HepG2 (cell line): Measurements from ENCODE around the gene BCL2L11. TPM values are rescaled to one million over a fixed set of nuclear protein-coding genes. Genes with fewer than 3 reads are reported as not detected.

Experiments
- ATAC-seq: fragments of 200-7000 bp; cut with Tn5 transposase; 3 replicates; pipeline ENCODE4 v1.9.1; 2020; ENCODE audit warnings: mild to moderate bottlenecking, moderate library complexity
- BruUV-seq: library from RNA; stranded (reverse); fragments of 400-500 nt; replicated peaks from 2 replicates; lab custom pipeline; 2021; lab: Mats Ljungman, UMichigan
- CTCF ChIA-PET: fragments of 300-600 bp; formaldehyde crosslinking; extraction: SDS; loops from one replicate; lab custom pipeline; 2021; ENCODE audit warnings: low total read pairs, inconsistent platforms, low intra/inter-chr PET ratio; lab: Yijun Ruan, JAX
- POLR2A ChIA-PET: fragments of 350-600 bp; sonication (Branson Sonifier 250); formaldehyde crosslinking; loops from one replicate; lab custom pipeline; 2020; ENCODE audit warnings: antibody characterized with exemption, inconsistent platforms; lab: Yijun Ruan, JAX
- DNase-seq: peaks from one replicate; pipeline ENCODE4 v3.0.0-alpha.2; 2015; ENCODE audit warnings: low spot score
- FAIRE-seq: peaks from 3 replicates; lab custom pipeline; 2011; peaks lifted over from hg19 to GRCh38; lab: Jason Lieb, UNC
- H2AFZ ChIP-seq: one replicate; pipeline ENCODE4 v1.6.1; 2011; ENCODE audit warnings: low read length, inconsistent platforms
- H3K27ac ChIP-seq: fragments of 300-600 bp; 3 replicates; pipeline ENCODE4 v1.8.0; 2011; ENCODE audit warnings: mixed run types, mild to moderate bottlenecking, mixed read lengths, low read length, inconsistent platforms; ENCODE audit not compliant: insufficient read depth; ENCODE audit errors: extremely low read length
- H3K27me3 ChIP-seq, 2 experiments: fragments of 200-600 bp in 1 of 2; 2 replicates in 1 of 2; 3 replicates in 1 of 2; pipeline versions ENCODE4 v1.6.0 to v1.8.0; 2011; ENCODE audit warnings: low read length in 2 of 2, mild to moderate bottlenecking in 2 of 2, moderate library complexity in 2 of 2, inconsistent platforms in 1 of 2; ENCODE audit not compliant: insufficient read depth in 2 of 2, control insufficient read depth in 1 of 2
- H3K36me3 ChIP-seq, 2 experiments: fragments of 200-600 bp in 1 of 2; replicated peaks in 1 of 2; 2 replicates in 1 of 2; 3 replicates in 1 of 2; pipeline versions ENCODE4 v1.5.1 to v1.8.0; 2011; ENCODE audit warnings: low read length in 2 of 2, inconsistent platforms in 1 of 2; ENCODE audit not compliant: insufficient read depth in 2 of 2, control insufficient read depth in 1 of 2
- H3K4me1 ChIP-seq: 2 replicates; pipeline ENCODE4 v1.5.1; 2012; ENCODE audit warnings: low read length, inconsistent platforms; ENCODE audit not compliant: insufficient read depth
- H3K4me2 ChIP-seq: 2 replicates; pipeline ENCODE4 v1.6.0; 2011; ENCODE audit warnings: low read depth, low read length, inconsistent platforms
- H3K4me3 ChIP-seq, 3 experiments: fragments of 200-600 bp in 1 of 3; sonication (generic), shearing (Covaris generic) in 1 of 3; replicated peaks in 1 of 3; 2 replicates each; pipeline ENCODE4 v1.5.1; 2011 to 2016; ENCODE audit warnings: low read length in 3 of 3, inconsistent platforms in 2 of 3, low read depth in 2 of 3, mild to moderate bottlenecking in 2 of 3, control low read depth in 1 of 3, mixed read lengths in 1 of 3; ENCODE audit not compliant: insufficient read depth in 1 of 3
- H3K79me2 ChIP-seq: one replicate; pipeline ENCODE4 v1.6.1; 2011; ENCODE audit warnings: low read length, inconsistent platforms; ENCODE audit not compliant: insufficient read depth
- H3K9ac ChIP-seq: 2 replicates; pipeline ENCODE4 v1.6.0; 2011; ENCODE audit warnings: mild to moderate bottlenecking, low read depth, low read length, inconsistent platforms; ENCODE audit not compliant: insufficient read depth
- H3K9me3 ChIP-seq: 2 replicates; pipeline ENCODE4 v1.5.1; 2012; ENCODE audit warnings: mild to moderate bottlenecking, low read length
- H4K20me1 ChIP-seq: 2 replicates; pipeline ENCODE4 v1.6.0; 2011; ENCODE audit warnings: inconsistent platforms, mild to moderate bottlenecking, low read length, moderate library complexity; ENCODE audit not compliant: insufficient read depth
- ELF3 ChIP-seq: IDR thresholded peaks from 2 replicates; pipeline ENCODE4 v1.6.1; 2016; ENCODE audit warnings: missing genetic modification reagents, missing compliant biosample characterization
- ETS1 ChIP-seq: sonication (generic); formaldehyde crosslinking; IDR thresholded peaks from 2 replicates; pipeline ENCODE4 v1.4.0; 2020; ENCODE audit warnings: missing genetic modification reagents
- HIC2 ChIP-seq: sonication (generic); formaldehyde crosslinking; IDR thresholded peaks from 2 replicates; pipeline ENCODE4 v1.9.0; 2022; ENCODE audit warnings: low read depth, missing genetic modification reagents
- HINFP ChIP-seq: sonication (generic); formaldehyde crosslinking; IDR thresholded peaks from 2 replicates; pipeline ENCODE4 v1.4.0; 2020; ENCODE audit warnings: low read depth, mild to moderate bottlenecking, missing genetic modification reagents
- RBFOX2 ChIP-seq: fragments of 200-400 bp; formaldehyde crosslinking; IDR thresholded peaks from 2 replicates; pipeline ENCODE4 v1.6.1; 2017; ENCODE audit warnings: low read depth, mild to moderate bottlenecking, low read length
- ZBTB38 ChIP-seq: sonication (generic); formaldehyde crosslinking; IDR thresholded peaks from 2 replicates; pipeline ENCODE4 v1.5.1; 2020; ENCODE audit warnings: mild to moderate bottlenecking, missing genetic modification reagents
- ZFP62 ChIP-seq: sonication (generic); formaldehyde crosslinking; IDR thresholded peaks from 2 replicates; pipeline ENCODE4 v1.4.0; 2020; ENCODE audit warnings: missing genetic modification reagents
- ZNF430 ChIP-seq: sonication (generic); formaldehyde crosslinking; IDR thresholded peaks from 2 replicates; pipeline ENCODE4 v1.9.0; 2021; ENCODE audit warnings: mild to moderate bottlenecking, missing genetic modification reagents
- ZNF432 ChIP-seq: sonication (generic); formaldehyde crosslinking; IDR thresholded peaks from 2 replicates; pipeline ENCODE4 v1.5.0; 2020; ENCODE audit warnings: missing genetic modification reagents, mild to moderate bottlenecking, borderline replicate concordance
- ZNF768 ChIP-seq: sonication (generic); formaldehyde crosslinking; IDR thresholded peaks from 2 replicates; pipeline ENCODE4 v1.4.0; 2020; ENCODE audit warnings: missing genetic modification reagents
- ZUFSP ChIP-seq: sonication (generic); formaldehyde crosslinking; IDR thresholded peaks from 2 replicates; pipeline ENCODE4 v1.9.0; 2021; ENCODE audit warnings: missing genetic modification reagents, mild to moderate bottlenecking, borderline replicate concordance
- WGBS: methylation state at CpG from one replicate; pipeline ENCODE4 v1.1.6; 2017; ENCODE audit warnings: low lambda C conversion rate; 5-methylcytosine and 5-hydroxymethylcytosine counted together
- in situ Hi-C: cut with HindIII; loops from 2 replicates; pipeline ENCODE4 v1.10.0; 2017; ENCODE audit warnings: low pct_unique_long_range_greater_than_20kb; ENCODE audit not compliant: extremely low pct_ligation_motif_present
- intact Hi-C: fragments of 100-400 bp; cut with micrococcal nuclease; formaldehyde crosslinking; loops from one replicate; pipeline ENCODE4 v1.10.0; 2022; ENCODE audit not compliant: unreplicated experiment
- polyA plus RNA-seq, 8 experiments: library from polyadenylated mRNA; depleted of rRNA in 3 of 8; stranded (reverse) in 7 of 8; unstranded in 1 of 8; fragments of >200 nt; fragmentation: Illumina TruSeq in 4 of 8; extraction: Trizol in 4 of 8; gene quantifications; 2 replicates each; pipeline versions ENCODE4 v1.2.1 to v1.2.3, GENCODE V29; 2011 to 2016; ENCODE audit warnings: low read depth in 4 of 8, missing spikeins in 1 of 8, mixed read lengths in 1 of 8; ENCODE audit not compliant: insufficient read depth in 1 of 8
- total RNA-seq, 5 experiments: library from RNA; depleted of rRNA; stranded (reverse); fragments of >200 nt; fragmentation: Illumina TruSeq; extraction: Trizol; gene quantifications; 2 replicates each; pipeline ENCODE4 v1.2.3, GENCODE V29; 2016; ENCODE audit warnings: low read depth in 1 of 5

The BCL2L11 gene
- total and polyA plus RNA-seq, 2 of the 13 experiments (the other 11 are each of a cell fraction or from before 2014, with no cell fraction given) = 6.1 to 9.7 TPM

- Histone ChIP-seq H3K4me1 (peaks cover 52% of the 10 kb centered on the region), H3K9me3 (no peaks in the 10 kb centered on the region), H4K20me1 (no peaks in the 10 kb centered on the region), H3K27me3 (no peaks in the 10 kb centered on the region), H3K27ac (peak overlapping the region; percentile 36), H3K79me2 (peaks cover 32% of the 10 kb centered on the region), H2AFZ (no peak overlapping the region), H3K9ac (no peak overlapping the region), H3K4me3 (no peak overlapping the region), H3K36me3 (peaks cover 17 to 63% of the 10 kb centered on the region in 2 experiments), H3K4me2 (no peak overlapping the region)
- DNase-seq (no peak), FAIRE-seq (no peak), ATAC-seq (no peak)
- ChIA-PET CTCF (no interaction called here), POLR2A (no interaction called here)
- intact Hi-C loops = no loop called here
- no TSS peak for BruUV-seq
- in situ Hi-C loops = no loop called here
- 95% methylated on average over 8 of the region's 8 CpGs for WGBS
- TF ChIP-seq ZNF768 (CRISPR knock-in tag) = no peak
- 0 out of 2 replicates have a peak, but pooled peaks have one; percentile 23 for TF ChIP-seq ZBTB38 (CRISPR knock-in tag)
Observed at GRCh38 chr2:111156529-111156928, 35.8 kb downstream of the BCL2L11 start.

GRCh38 chr2:111157071-111157661 lies 36.5 kb downstream of the BCL2L11 start:
- FAIRE-seq = no peak
- no peak overlapping the region for H3K9ac ChIP-seq
- in situ Hi-C loops = no loop called here
- H3K4me1 ChIP-seq = peaks cover 53% of the 10 kb centered on the region
- no peak overlapping the region for H2AFZ ChIP-seq
- H3K4me3 ChIP-seq = no peak overlapping the region
- no peak overlapping the region for H3K4me2 ChIP-seq
- no peaks in the 10 kb centered on the region for H3K27me3 ChIP-seq
- intact Hi-C loops = no loop called here
- ChIA-PET CTCF (no interaction called here), POLR2A (interaction anchor here (1.6 kb wide), 1 partner anchor 37 kb away, joined by 4 read pairs; the partner anchor contains the start of gene BCL2L11)
- DNase-seq = no peak
- no peak for ATAC-seq
- no peaks in the 10 kb centered on the region for H4K20me1 ChIP-seq
- H3K27ac ChIP-seq = no peak overlapping the region
- H3K9me3 ChIP-seq = no peaks in the 10 kb centered on the region
- 98% methylated on average over 5 of the region's 5 CpGs for WGBS
- no TSS peak for BruUV-seq
- H3K79me2 ChIP-seq = peaks cover 32% of the 10 kb centered on the region
- TF ChIP-seq ETS1 (no peak), ZNF430 (no peak), RBFOX2 (no peak), ZNF768 (CRISPR knock-in tag) (no peak), ZNF432 (CRISPR knock-in tag) (no peak), ZUFSP (CRISPR knock-in tag) (no peak), HIC2 (CRISPR knock-in tag) (no peak), ELF3 (no peak), HINFP (CRISPR knock-in tag) (no peak), ZFP62 (CRISPR knock-in tag) (no peak)
- peaks cover 22 to 63% of the 10 kb centered on the region in 2 experiments for H3K36me3 ChIP-seq
